HG03575 (cell line): Measurements from ENCODE around the gene TAS2R4.
"Not testable (repeated sequence)": the region's sequence is repeated elsewhere in the genome, so short reads cannot be mapped to it uniquely, and the experiment has no call there.

Source experiments
- ATAC-seq: cut with Tn5 transposase; IDR thresholded peaks from one replicate; pipeline ENCODE4 v1.9.1; 2021; ENCODE audit not compliant: unreplicated experiment, insufficient number of reproducible peaks, low FRiP score; ENCODE audit errors: extremely low read depth

The TAS2R4 gene

DNA sequence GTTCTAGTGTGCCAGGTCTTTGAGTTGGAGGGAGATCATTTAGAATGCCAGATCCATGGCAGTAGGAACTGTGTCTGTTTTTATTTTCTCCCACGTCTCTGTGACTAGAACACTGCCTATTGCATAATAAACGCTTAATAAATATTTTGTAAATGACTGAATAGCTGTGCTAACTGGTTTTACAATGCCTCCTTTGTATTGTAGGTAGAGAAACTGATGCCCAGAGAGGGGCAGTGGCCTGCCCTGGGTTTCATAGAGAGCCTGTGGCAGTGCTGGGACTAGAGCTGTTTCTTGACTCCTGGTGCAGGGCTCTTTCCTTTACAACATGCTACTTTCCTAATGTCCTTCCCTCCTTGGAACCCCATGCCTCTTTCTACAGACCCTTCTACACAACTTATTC lies 16.1 kb downstream of the TAS2R4 start:
- no peak for ATAC-seq

DNA sequence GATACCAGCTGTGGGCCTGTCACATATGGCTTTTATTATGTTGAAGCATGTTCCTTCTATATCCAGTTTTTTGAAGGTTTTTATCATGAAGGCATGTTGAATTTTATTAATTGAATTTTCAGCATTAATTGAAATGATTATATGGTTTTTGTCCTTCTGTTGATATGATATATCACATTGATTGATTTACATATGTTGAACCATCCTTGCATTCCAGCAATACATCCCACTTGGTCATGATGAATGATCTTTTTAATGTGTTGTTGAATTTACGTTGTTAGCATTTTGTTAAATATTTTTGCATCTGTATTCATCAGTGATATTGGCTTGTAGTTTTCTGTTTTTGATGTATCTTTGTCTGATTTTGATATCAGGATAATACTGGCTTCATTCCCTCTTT lies 43.6 kb downstream of the TAS2R4 start:
- no peak for ATAC-seq

- ATAC-seq, result not testable (repeated sequence)
Measured at GRCh38 chr7:141822432-141822831, 46.0 kb downstream of the TAS2R4 start.
